Ascending aorta (tissue), 2 donors: Measurements from ENCODE around the gene UFD1. TPM values are rescaled to one million over a fixed set of nuclear protein-coding genes. Genes with fewer than 3 reads are reported as not detected.

Experiments
- DNase-seq, 2 donors: peaks; one replicate each; pipeline ENCODE4 v3.0.0-alpha.2; 2019; ENCODE audit warnings: low spot score in 2 of 2
- H3K27ac ChIP-seq, 2 donors: fragments of 200-600 bp; sonication (generic); one replicate each; pipeline ENCODE4 v1.5.1; 2016 to 2017; ENCODE audit warnings: mild to moderate bottlenecking in 1 of 2
- H3K27me3 ChIP-seq: fragments of 200-600 bp; sonication (generic); one replicate; pipeline ENCODE4 v1.5.1; 2017
- H3K36me3 ChIP-seq, 2 donors: fragments of 200-600 bp; sonication (generic); one replicate each; pipeline ENCODE4 v1.5.1; 2016
- H3K4me1 ChIP-seq, 2 donors: fragments of 200-600 bp; sonication (generic); one replicate each; pipeline ENCODE4 v1.5.1; 2016 to 2017; ENCODE audit warnings: mild to moderate bottlenecking in 1 of 2
- H3K4me3 ChIP-seq, 2 donors: fragments of 200-600 bp; sonication (generic); one replicate each; pipeline ENCODE4 v1.5.1; 2016 to 2017; ENCODE audit warnings: mild to moderate bottlenecking in 1 of 2
- H3K9me3 ChIP-seq, 2 donors: fragments of 200-600 bp; sonication (generic); one replicate each; pipeline ENCODE4 v1.5.1; 2016
- intact Hi-C: fragments of 100-400 bp; cut with DNase I; formaldehyde crosslinking; loops from one replicate; pipeline ENCODE4 v1.15.1; 2023
- total RNA-seq: library from RNA; depleted of rRNA; stranded (reverse); fragments of >200 nt; gene quantifications from one replicate; pipeline ENCODE4 v1.1.0, GENCODE V29; 2016
- TF ChIP-seq, protein P1 (sequence below), 3 experiments: fragments of 200-600 bp in 2 of 3; fragments of 450-650 bp in 1 of 3; sonication (generic) in 2 of 3; IDR thresholded peaks; one replicate each; pipeline ENCODE4 v1.5.1; 2016 to 2019; ENCODE audit warnings: antibody characterized with exemption in 3 of 3, mild to moderate bottlenecking in 1 of 3, moderate library complexity in 1 of 3

UFD1 gene
- total RNA-seq, 1 donor from 2014 or later = 81.5 TPM

DNA sequence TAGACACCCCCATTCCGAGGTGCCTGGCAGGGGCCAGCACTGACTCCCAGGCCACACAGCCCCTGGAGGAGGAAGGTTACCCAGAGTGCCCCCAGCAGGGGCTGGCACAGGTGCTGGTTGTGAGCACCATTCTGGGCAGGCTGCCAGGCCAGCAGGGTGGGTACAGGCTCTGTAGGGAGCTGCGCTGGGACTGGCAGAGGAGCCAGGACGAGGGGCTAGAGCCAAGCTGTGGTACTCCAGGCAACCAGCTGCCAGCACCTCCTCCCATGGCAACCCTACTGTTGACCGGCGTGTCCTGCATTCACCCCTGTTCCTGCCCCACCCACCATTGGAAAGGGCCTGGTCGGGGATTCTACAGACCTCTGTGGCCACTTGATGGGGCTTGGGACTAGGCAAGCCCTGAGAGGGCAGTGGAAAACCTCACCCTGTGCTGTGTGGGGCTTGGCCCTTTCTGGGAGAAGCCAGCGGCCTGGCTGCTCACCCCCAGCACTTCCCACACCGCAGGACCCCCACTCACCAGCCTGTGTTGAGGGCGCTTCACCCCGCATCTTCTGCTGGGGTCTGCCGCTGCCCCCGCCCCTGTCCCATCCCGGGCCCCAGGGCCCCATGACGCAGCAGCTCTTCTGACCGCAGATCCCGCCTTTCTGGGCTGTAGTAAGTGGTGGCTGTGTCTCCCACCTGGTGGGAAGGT is 43.3 kb upstream of the UFD1 start:
- Histone ChIP-seq H3K4me3 (peak overlapping the region in 1 of 2 donors; percentile 52), H3K9me3 (no peaks in the 10 kb centered on the region), H3K27ac (no peak overlapping the region), H3K4me1 (no peaks in the 10 kb centered on the region), H3K27me3 (no peaks in the 10 kb centered on the region), H3K36me3 (no peaks in the 10 kb centered on the region)
- TF ChIP-seq, protein P1, sequence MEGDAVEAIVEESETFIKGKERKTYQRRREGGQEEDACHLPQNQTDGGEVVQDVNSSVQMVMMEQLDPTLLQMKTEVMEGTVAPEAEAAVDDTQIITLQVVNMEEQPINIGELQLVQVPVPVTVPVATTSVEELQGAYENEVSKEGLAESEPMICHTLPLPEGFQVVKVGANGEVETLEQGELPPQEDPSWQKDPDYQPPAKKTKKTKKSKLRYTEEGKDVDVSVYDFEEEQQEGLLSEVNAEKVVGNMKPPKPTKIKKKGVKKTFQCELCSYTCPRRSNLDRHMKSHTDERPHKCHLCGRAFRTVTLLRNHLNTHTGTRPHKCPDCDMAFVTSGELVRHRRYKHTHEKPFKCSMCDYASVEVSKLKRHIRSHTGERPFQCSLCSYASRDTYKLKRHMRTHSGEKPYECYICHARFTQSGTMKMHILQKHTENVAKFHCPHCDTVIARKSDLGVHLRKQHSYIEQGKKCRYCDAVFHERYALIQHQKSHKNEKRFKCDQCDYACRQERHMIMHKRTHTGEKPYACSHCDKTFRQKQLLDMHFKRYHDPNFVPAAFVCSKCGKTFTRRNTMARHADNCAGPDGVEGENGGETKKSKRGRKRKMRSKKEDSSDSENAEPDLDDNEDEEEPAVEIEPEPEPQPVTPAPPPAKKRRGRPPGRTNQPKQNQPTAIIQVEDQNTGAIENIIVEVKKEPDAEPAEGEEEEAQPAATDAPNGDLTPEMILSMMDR (IDR thresholded peaks at IDR 0.05) = no peak
- intact Hi-C loops = no loop called here
- peak in 1 of 2 donors; percentile 55 for DNase-seq

DNA sequence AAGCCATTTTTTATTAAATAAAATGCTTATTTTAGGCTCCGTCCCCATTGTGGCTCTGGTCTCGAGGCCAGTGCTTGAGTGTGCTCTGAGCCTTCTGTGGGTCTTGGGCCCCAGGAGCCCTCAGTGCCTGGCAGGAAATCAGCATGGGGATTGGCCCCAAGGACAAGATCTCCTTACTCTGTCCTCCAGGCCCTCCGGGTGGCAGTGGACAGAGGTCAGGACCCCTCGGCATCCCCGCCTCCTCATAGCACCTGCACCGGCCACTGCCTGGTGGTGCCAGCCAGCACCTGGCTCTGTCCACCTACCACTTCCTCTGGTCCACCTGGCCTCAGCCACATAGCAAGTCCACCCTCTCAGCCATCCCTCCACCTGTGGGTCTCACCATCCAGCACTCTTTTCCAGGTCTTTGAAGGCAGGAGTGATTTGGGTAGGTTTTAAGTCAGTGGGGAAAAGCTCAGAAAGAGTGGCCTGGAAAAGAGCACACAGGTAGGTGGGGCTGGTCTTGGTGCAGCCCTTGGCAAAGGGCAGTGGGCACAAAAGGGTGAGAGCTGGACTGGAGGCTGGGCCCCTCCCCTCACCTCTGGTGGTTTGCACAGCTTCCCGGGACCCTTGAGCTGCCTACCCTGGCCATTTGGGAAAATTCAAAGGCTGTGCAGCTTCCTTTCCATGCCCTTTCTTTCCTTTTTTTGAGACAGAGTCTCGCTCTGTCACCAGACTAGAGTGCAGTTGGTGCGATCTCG is 41.7 kb upstream of the UFD1 start:
- H3K4me3 ChIP-seq = no peak overlapping the region
- no peaks in the 10 kb centered on the region for H3K36me3 ChIP-seq
- TF ChIP-seq, protein P1 (IDR thresholded peaks at IDR 0.05) = no peak
- peak in 1 of 2 donors; percentile 53 for DNase-seq
- no peak overlapping the region for H3K27ac ChIP-seq
- no peaks in the 10 kb centered on the region for H3K9me3 ChIP-seq
- intact Hi-C loops = no loop called here
- no peaks in the 10 kb centered on the region for H3K4me1 ChIP-seq
- H3K27me3 ChIP-seq = no peaks in the 10 kb centered on the region

DNA sequence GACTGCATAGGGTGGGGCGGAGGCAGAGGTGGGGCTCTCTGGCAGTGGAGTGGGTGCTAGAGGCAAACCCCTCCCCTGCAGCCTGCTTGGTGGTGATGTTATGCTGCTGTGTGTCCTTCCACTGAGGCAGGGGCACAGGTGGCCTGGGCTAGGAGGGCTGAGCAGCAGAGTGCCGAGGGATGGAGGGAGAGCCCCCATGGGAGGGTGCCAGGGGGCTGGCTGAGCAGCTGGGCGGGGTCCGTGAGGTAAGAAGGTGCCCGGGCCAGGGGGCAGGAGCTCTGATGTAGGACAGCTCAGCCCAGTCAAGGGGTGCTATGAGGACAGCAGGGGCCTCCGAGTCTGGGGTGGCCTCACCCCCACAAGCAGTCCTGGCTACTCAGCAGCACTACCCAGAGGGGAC is 41.0 kb upstream of the UFD1 start:
- no peak overlapping the region for H3K27ac ChIP-seq
- no peaks in the 10 kb centered on the region for H3K9me3 ChIP-seq
- no peaks in the 10 kb centered on the region for H3K27me3 ChIP-seq
- intact Hi-C loops = no loop called here
- no peaks in the 10 kb centered on the region for H3K4me1 ChIP-seq
- DNase-seq = peak in 1 of 2 donors; percentile 43
- no peaks in the 10 kb centered on the region for H3K36me3 ChIP-seq
- no peak overlapping the region for H3K4me3 ChIP-seq
- TF ChIP-seq, protein P1 (IDR thresholded peaks at IDR 0.05) = no peak

DNA sequence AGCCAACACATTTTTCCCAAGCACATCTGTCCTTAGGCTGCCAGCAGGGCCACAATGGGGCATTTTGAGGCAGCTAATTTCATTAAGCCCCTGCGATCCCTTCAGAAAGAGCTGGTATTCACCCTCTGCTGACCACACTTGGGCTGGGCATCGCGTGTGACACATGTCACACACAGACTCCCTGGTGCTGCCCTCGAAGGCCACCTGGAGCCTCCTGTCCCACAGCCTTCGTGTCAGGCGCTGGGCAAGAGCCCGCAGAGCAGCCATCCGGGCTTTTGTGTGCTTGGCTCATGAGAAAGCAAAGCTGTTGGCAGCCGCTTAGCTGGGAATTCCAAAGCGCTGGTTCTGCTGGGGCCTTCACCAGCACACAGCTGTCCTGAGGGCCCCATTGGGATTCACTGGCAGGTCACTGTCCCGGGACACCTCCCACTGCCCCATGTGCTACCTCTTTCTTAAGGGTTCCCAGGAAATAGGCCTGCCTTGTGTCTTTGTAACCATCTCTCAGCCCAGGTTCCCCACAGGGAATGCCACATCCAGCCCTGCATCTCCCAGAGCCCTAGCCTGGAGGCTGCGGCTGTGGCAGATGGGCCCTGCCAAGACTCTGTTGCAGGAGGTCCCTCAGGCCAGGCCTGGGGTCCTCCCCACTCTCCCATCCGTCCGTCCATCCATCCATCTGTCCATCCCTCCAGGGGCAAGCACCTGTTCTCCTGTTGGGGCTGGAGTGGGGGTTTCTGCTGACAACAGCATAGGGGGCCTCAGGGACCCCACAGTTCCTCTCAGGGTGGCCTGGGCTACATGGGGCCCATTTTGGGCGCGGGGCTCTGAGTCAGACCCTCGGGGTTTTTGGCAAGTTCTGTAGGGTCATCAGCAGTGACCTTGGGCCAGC is 40.3 kb upstream of the UFD1 start:
- no peak overlapping the region for H3K4me3 ChIP-seq
- TF ChIP-seq, protein P1 (IDR thresholded peaks at IDR 0.05) = no peak
- no peaks in the 10 kb centered on the region for H3K9me3 ChIP-seq
- no peaks in the 10 kb centered on the region for H3K36me3 ChIP-seq
- DNase-seq = peak in 1 of 2 donors; percentile 55
- no peaks in the 10 kb centered on the region for H3K4me1 ChIP-seq
- no peaks in the 10 kb centered on the region for H3K27me3 ChIP-seq
- intact Hi-C loops = no loop called here
- no peak overlapping the region for H3K27ac ChIP-seq

DNA sequence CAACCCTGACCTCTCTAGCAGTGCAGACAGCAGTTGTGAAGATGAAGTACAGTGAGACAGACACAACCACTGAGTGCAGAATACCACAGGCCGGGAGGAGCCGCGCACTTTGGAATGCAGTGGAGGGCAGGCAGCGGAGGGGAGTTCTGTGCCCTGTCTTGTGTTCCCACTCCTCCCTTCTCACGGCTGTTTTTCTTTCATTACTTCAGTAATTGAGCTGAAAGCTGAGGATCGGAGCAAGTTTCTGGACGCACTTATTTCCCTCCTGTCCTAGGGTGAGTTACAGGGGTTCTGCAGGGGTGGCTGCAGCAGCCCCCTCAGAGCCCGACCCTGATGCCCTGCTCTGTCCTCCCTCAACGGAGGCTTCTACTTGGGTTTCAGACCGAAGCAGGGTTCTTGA is 39.6 kb upstream of the UFD1 start:
- no peak for DNase-seq

More for the DNA sequence above, 39.6 kb upstream of the UFD1 start:
- TF ChIP-seq, protein P1 (IDR thresholded peaks at IDR 0.05) = no peak
- Histone ChIP-seq H3K4me1 (no peaks in the 10 kb centered on the region), H3K4me3 (no peak overlapping the region), H3K9me3 (no peaks in the 10 kb centered on the region), H3K36me3 (no peaks in the 10 kb centered on the region), H3K27me3 (no peaks in the 10 kb centered on the region), H3K27ac (no peak overlapping the region)
- intact Hi-C loops = no loop called here
